Hematopoietic multipotent progenitor cell treated with erythropoietin and hydrocortisone succinate and interleukin-3 and kit ligand, for 6 days (in vitro differentiated cells): ENCODE data around the gene HJV.

Source experiments
- DNase-seq: peaks from one replicate; pipeline ENCODE4 v3.0.0-alpha.2; 2015

Gene HJV

DNA sequence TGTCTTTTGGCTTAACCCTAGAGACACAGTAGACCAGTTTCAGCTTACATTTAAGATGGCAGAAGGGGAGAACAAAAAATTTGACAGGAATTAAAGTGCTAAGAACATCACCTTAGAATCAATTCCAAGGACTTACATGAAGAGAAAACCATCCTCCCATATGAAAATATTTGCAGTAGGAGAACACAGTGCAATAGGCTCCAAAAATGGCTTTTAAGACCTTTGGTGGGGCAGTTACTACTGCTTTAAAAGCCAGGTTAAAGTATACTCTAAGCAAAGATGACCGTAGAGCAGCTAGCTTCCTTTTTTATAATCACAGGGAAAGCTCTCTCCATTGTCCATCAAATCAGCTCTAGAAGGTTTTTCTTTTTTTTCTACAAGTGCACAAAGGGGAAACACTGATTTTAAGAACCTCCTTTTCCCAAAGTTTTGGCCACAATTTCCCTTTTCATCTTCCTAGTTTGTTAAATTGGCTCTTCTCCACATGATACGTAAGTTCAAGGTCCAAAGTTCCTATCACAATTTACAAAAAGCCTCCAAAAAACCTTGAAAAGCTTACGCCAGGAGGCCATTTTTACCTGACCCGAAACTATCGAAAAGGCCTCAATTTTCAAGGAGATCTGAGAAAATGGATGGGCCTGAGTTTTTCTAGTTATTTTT is 28.4 kb downstream of the HJV start:
- DNase-seq, result no peak

DNA sequence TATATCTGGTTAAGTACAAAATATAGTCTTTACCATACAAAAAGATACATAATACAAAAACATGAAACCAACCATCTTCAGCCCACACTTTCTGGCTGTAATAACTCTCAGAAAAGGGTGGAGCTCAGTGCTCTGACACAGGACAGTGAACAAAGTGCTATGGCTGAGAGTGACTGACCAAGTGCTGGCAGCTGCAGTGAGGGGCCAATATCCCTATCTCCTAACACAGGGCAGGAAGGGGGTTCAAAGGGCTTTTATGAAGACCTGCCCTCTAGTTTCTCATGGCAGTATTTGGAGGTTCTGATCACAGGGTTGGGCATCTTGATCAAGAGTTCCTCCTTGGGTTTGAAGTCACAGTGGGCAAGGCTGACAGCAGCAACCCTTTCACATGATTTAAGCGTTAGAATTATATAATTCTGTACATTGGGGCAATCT is 29.0 kb downstream of the HJV start:
- DNase-seq, result no peak

DNA sequence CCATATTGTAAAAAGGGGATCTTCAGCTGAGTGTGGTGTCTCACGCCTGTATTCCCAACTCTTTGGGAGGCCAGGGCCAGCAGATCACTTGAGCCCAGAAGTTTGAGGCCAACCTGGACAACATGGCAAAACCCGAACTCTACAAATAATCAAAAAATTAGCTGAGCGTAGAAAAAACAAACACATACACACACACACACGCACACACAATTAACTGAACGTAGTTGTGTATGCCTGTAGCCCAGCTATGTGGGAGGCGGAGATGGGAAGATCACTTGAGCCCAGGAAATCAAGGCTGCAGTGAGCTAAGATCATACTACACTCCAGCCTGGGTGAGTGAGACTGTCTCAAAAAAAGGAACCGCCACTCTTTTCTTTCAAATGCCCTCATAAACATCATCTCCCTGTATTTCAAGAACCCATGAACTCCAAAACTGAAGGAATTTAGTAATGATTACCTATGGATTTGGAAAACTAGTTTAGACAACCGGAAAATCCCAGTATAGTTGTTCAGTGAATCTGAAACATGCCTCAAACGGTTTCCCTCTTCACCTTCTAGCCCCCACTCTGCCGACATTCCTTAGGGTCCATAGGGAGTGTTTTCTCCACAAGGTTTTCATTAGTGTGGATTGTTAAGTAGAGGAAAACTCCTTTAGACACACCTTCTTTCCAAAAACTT is 29.7 kb downstream of the HJV start:
- no peak for DNase-seq

DNA sequence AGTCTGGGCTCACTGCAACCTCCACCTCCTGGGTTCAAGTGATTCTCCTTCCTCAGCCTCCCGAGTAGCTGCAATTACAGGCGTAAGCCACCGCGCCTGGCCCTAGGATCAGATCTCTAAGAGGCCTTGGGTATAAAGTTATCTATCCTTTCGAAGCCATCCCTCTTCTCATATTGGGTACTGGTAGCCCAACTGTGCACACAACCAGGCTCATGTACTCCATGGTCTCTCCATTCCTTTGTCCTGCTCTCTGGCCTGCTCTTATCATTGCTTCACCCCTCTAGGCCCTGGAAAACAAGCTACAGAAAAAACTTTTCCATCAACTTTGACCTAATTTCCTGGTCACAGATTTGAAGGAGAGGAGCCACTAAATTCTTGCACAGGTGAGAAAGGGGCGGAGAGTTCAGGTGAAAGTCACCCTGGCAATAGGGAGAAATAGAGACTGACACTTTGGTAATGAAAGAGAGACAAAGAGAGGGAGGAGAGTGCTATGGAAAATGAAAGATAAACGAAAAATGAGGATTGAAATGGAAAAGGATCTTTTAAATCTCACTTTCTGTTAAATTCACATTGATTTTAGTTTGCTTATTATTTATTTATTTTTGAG is 31.2 kb downstream of the HJV start:
- no peak for DNase-seq

DNA sequence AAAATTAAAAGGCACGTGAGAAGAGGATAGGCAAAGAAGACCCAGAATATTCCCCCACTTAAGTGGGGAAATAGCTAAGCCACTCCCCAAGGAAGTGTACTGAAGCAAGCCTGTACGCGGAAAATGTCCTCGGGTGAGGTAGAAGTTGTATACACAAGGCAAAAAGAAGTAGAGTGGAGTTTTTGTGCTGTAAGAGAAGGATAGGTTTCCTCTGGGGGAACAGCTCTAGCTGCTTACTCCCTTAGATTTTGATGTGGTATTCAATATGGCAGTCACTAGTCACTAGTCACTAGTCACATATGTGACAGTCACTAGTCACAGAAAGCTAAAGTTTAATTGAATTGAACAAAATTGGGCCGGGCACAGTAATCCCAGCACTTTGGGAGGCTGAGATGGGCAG is 32.8 kb downstream of the HJV start:
- no peak for DNase-seq

DNA sequence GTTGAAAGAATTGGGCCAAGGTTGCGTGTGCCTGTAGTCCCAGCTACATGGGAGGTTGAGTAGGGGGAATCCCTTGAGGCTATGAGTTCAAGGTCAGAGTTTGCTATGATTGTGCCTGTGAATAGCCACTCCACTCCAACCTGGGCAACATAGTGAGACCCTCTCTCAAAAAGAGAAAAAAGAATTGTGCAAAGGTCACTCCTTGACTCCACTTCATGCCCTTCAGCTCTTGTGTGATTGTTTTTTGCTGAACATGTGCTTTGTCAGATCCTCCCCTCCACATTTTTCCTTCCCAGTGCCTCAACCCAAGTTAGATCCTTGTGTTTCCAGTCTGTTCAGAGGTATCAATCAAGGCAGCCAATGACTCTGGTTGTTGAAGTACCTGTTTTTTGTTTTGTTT is 33.6 kb downstream of the HJV start:
- no peak for DNase-seq

DNA sequence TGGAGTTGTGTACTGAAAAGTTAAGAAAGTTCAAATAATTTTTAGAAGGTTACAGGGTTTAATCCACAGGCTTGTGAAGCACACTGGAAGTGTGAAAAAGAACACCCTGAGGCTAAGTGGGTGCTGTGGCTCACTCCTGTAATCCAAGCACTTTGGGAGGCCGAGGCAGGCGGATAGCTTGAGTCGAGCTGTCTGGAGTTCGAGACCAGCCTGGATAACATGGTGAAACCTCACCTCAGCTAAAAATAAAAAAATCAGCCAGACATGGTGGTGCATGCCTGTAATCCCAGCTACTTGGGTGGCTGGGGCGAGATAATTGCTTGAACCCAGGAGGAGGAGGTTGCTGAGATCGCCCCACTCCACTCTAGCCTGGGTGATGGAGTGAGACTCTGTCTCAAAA is 35.0 kb downstream of the HJV start:
- DNase-seq, result no peak

DNA sequence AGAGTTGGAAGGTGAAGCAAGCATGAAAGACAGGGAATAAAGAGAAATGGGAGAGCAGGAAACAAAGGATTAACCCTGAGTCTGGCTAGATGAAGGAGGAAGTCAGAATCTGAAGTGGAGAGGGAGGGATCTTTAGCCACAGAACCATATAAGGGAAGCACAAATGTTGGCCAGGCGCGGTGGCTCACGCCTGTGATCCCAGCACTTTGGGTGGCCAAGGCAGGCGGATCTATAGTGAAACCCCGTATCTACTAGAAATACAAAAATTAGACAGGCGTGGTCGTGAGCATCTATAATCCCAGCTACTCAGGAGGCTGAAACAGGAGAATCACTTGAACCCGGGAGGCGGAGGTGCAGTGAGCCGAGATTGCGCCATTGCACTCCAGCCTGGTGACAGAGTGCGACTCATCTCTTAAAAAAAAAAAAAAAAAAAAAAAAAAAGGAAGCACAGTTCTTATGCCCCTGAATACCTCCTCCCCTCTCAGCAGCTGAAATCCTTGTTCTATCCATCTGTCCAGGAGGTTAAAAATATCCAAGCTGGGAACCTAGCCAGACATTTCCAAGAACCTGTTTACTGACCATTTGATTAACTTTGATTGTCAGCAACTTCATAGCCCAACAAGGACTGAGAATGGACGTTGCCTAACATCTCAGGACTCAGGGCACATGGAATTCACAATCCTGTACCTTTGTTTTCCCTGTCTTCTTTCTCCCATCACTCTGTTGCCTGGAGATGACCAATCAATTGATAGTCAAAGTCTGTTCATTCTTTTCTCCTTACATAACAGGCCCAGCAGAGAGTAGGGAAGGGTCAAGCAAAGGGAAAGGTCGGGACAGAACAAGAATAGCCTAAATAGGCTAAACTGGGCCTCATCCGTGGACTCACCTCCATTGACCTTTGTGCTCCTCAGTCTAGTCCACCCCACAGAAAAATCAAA is 35.8 kb downstream of the HJV start:
- DNase-seq, result peak; percentile 49

DNA sequence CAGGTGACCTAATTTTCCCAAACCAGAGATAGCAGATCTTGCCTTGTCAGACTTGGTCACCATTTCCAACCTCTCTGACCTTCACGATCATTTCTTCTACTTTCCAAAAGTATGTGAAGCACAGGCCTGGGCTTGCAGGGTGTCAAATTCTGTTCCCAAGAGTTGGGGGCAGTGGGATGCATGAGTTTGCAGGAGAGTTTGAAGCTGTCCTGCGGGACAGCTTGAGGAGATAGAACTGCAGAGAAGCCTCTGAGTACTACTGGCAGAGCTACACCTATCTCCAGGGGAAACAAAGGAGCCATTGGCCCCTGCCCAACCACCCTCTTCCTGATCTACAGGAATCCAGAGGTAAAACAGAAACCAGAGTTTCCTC is 36.4 kb downstream of the HJV start:
- no peak for DNase-seq

DNA sequence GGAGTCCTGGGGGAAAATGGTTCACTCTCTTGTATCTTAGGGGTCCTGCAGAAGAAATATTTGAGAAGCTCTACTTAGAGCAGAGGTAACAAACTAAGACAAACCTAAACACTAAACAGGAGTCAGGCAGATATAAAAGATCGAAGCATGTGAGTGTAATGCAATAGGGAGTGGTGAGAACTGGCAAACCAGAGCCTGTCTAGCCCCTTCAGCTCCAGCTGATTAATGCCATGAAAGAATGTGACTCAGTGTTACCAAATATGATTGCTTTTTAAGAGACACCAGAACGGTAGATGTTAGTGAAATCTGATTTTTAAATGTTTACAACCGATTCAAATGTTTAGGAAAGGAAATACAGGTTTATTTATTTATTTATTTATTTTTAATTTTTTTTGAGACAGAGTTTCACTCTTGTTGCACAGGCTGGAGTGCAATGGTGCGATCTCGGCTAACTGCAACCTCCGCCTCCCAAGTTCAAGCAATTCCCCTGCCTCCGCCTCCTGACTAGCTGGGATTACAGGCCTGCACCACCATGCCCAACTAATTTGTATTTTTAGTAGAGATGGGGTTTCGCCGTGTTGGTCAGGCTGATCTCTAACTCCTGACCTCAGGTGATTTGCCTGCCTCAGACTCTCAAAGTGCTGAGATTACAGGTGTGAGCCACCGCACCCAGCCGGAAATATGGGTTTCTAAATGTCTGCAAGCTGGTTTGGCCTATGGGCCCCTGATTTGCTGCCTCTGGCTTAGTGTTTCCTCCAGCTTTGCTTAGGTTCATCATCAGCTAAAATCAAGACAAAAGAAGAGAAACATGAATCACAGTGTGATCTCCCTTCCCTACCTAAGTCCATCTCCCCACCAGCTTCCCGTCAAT is 37.3 kb downstream of the HJV start:
- no peak for DNase-seq

DNA sequence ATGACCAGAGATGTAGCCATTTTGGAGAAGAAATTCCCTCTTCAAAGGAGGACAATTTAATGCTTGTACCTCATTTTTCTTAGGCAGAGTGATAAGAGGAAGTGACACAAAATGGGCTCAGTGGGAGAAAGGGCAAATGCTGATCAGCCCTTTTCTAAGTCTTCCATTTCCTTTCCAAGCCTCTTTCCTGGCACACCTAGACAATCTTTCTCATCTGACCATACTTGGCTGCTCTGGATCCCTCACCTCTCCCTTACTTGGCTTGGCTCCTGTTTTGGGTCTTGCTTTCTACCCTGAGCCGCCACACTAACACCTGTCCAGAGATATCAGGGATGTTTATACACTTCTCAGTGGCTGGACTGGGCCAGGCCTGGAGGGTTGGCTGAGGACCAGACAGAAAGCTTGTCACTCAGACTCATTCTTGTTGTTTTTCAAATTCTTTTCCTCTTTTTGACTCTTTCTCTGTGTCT is 38.3 kb downstream of the HJV start:
- no peak for DNase-seq

DNA sequence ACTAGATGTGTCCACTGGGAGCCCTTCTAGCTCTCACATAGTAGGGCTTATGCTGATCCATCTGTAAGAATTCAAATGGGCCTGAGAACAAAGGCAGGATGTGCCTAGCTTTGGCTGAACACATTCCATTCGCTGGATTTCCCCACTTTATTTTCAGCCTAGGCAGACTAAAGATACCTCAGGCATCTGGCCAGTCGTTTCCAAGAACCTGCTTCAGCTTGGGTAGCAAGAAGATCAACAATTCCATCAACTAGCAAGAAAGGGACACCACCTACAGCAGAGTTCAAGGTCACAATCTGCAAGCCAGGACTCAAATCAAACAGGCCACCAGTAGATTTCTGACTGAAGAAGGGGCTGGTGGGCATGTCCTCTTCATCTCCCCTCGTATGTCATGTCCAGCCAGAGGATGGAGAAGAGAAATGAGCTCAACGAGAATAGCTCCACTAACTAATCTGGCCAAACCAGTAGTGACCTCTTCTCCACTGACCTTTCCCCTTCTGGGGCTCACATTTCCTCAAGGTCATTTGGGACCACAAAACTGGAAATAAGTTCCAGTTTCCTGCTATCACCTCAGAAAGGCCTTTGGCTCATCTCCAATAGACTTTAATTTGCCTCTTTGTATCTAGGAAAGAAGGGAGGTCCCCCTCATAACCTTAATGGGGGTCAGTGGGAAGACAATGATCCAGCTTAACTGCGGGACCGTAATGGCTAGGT is 39.4 kb downstream of the HJV start:
- no peak for DNase-seq

DNA sequence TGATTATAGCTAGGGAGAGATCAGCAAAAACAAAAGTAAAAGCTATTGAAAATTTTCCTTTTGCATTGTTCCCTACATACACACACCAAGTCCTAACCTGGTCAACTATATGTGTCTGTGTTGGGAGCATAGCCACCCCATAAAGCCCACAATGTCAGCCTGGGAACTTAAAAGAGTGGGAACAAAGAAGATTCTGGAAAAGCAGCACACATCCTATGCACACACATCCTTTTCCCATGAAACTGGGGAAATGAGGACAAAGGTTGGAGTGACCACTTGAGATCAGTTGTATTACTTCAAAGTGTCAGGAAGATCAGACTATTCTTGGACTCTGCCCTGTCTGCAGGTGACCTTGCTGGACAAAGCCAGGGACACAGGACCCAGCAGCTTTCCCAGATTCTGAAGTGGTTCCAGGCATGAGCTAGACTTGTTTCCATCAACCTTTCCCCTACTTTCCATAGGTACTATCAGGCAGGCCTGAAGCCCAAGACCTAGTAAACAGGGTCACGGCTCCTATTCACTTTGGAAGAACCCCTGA is 41.0 kb downstream of the HJV start:
- DNase-seq, result no peak

DNA sequence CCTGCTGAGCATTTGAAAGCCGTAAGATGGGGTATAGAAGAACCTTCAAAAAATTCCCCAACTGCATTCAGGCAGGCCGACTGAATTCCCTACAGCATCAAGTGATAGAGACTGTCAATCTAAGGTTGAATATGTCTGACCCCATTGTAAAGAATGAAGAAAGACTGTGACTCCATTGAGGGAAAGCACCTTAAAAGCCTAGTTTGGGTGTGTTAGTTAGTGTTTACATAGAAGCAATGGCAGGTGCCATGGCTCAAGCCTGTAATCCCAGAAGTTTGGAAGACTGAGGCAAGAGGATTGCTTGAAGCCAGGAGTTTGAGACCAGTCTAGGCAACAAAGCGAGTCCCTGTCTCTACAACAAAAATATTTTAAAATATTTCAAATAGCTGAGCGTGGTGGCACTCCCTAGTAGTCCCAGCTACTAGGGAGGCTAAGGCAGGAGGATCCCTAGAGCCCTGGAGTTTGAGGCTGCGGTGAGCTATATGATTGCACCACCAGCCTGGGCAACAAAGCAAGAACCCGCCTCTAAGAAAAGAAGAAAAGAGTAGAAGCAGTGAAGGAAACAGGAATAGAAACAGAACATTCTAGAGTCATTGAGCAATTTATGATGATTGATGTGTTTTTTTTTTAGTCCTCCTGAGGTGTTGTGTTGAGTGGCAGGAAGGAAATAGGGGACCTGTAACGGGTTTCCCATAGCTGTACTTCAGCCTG is 41.6 kb downstream of the HJV start:
- DNase-seq, result peak; percentile 42

DNA sequence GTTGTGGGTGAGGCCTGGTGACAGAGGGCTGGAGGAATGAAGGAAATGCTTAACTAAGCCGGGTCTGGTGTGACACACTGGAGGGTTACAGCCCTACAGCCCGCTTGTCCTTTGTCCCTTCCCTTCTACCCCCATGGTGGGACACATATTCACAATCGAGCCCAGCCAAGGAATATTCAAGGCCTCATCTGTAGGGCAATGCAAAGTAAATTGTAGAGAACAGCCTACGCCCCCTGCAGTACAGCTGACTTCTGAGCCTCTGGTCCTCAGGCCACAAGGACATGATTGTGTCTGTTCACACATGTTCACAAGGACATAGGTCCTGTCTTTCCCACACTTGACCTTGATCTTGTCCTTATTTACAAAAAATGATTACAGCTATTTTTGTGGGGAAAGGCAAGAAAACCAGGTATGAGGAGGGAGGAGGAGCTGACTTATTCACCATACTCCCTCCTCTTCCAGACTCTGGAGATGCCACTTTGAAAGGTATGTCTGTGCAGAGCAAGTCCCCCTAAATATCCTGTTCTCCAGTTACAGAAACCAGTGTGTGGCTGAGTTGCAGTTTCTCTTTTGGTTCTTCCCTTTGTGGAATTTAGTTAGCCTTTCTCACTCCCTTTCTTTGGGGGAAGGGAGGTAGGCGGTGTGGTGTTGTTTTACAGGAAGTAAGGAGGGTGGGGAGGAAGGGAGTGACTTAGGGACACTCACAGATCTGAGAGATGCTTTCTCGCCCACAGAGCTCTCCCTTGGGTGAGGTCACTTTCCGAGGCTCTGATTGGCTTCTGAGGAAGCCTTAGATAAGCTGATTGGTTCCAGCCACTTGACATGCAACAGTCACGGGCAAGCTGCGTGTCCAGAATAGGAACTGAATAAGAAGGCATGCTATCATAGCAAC is 42.4 kb downstream of the HJV start:
- peak; percentile 100 for DNase-seq

DNA sequence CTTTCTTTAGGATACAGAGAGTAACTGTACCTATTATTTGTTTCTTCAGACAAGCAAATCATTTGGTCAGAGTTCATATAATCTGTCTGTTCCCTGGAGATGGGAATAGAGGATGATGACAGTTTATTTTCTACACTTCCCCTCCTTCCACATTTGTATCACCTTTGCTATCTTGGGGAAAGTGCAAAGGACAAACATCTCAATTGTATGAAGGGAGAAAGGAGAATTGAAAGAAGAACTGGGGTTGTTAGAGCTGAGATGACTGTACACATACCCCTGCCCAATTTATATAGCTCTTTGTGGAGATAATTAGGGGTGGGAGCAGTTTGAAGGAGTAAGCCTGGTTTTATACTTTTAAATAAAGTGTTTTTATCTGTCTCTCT is 43.1 kb downstream of the HJV start:
- DNase-seq, result no peak

DNA sequence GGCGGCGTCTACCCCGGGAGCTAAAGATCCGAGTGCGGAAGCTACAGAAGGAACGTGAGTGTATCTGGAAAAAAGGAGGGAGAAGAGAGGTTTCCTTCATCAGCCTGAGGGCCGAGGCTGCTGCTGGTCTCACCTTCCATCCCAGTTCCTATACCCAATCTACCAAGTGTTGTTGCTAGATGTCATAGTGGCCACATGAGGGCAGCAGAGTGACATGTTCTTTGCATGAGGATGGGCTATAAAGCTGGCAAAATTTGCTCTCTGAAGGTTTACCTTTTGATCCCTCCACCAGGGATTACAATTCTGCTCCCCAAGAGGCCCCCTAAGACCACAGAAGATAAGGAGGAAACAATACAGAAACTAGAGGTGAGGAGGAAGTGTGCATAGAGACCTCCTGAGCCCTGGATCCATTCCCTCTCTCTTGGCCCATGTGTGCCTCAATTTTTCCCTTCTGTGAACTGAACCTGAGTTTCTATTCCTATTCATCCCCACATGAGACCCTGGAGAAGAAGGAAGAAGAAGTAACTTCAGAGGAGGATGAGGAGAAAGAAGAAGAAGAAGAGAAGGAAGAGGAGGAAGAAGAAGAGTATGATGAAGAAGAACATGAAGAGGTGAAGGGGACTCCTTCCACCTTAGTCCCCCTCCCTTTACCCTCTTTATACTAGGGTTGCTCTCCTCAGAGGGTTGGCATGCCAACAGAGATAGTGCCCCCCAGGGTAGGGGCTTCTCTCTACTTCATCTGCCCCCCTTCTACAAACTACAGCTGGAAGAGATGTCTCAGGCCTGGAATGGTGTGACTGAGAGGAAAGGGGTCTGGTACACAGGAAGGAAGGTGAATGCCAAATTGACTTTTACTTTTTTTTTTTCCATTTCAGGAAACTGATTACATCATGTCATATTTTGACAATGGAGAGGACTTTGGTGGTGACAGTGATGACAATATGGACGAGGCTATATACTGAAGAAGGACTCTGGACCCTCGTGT is 43.8 kb downstream of the HJV start:
- DNase-seq, result peak; percentile 97

DNA sequence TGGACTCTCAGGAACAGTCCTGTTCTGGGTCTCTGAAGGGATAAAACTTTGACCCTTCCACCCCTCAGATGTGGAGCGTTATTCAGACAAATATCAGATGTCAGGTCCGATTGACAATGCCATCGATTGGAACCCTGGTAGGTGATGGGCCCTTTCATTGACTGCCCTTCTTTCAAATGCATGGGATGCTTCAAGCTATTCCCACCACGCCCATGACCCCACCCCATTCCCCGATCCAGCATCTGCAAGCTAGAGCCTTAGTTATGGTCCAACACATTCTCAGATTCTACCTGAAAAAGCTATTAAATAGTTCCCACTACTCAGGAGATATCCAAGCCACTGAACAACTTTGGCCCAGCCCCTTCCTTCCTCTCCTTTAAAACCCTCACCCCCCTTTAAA is 44.5 kb downstream of the HJV start:
- DNase-seq, result no peak
